ENCODE measurements around the gene ST8SIA6. TPM values are rescaled to one million over a fixed set of nuclear protein-coding genes. Genes with fewer than 3 reads are reported as not detected.

ST8SIA6 gene
- total and polyA plus RNA-seq, 10 of the 15 experiments (the other 5 are each of a cell fraction or from before 2014, with no cell fraction given), result 0.22 TPM; not detected in 9

GRCh38 chr10:17479822-17480221 lies 25.4 kb upstream of the ST8SIA6 start (continued):
- TF ChIP-seq FOXM1 (IDR thresholded peaks at IDR 0.05; ENCODE audit: low read depth, low read length), result no peak
- TF ChIP-seq CHD2 (IDR thresholded peaks at IDR 0.05; ENCODE audit: borderline replicate concordance, low read depth, low read length), result no peak
- TF ChIP-seq USF1 (IDR thresholded peaks at IDR 0.05; ENCODE audit: borderline replicate concordance, extremely low read length, insufficient read depth, low read depth, low read length), result no peak
- TF ChIP-seq, protein P1, sequence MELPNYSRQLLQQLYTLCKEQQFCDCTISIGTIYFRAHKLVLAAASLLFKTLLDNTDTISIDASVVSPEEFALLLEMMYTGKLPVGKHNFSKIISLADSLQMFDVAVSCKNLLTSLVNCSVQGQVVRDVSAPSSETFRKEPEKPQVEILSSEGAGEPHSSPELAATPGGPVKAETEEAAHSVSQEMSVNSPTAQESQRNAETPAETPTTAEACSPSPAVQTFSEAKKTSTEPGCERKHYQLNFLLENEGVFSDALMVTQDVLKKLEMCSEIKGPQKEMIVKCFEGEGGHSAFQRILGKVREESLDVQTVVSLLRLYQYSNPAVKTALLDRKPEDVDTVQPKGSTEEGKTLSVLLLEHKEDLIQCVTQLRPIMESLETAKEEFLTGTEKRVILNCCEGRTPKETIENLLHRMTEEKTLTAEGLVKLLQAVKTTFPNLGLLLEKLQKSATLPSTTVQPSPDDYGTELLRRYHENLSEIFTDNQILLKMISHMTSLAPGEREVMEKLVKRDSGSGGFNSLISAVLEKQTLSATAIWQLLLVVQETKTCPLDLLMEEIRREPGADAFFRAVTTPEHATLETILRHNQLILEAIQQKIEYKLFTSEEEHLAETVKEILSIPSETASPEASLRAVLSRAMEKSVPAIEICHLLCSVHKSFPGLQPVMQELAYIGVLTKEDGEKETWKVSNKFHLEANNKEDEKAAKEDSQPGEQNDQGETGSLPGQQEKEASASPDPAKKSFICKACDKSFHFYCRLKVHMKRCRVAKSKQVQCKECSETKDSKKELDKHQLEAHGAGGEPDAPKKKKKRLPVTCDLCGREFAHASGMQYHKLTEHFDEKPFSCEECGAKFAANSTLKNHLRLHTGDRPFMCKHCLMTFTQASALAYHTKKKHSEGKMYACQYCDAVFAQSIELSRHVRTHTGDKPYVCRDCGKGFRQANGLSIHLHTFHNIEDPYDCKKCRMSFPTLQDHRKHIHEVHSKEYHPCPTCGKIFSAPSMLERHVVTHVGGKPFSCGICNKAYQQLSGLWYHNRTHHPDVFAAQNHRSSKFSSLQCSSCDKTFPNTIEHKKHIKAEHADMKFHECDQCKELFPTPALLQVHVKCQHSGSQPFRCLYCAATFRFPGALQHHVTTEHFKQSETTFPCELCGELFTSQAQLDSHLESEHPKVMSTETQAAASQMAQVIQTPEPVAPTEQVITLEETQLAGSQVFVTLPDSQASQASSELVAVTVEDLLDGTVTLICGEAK (IDR thresholded peaks at IDR 0.05; ENCODE audit: borderline replicate concordance), result no peak
- no peak for TF ChIP-seq KAT2A (conservative IDR thresholded peaks at IDR 0.05; ENCODE audit: control insufficient read depth, low read depth, low read length)
- TF ChIP-seq CBX5 (IDR thresholded peaks at IDR 0.05; ENCODE audit: low read depth), result no peak
- TF ChIP-seq ZNF592 (IDR thresholded peaks at IDR 0.05), result no peak
- no peak for TF ChIP-seq ZNF384 (IDR thresholded peaks at IDR 0.05; ENCODE audit: borderline replicate concordance, low read depth, low read length)
- TF ChIP-seq YBX1 (IDR thresholded peaks at IDR 0.05), result no peak
- TF ChIP-seq POLR2A (IDR thresholded peaks at IDR 0.05; ENCODE audit: low read depth, low read length), result no peak
- TF ChIP-seq IKZF2 (IDR thresholded peaks at IDR 0.05), result peak; percentile 74 to 85; a peak in 2 of 4 replicates
- no peak for TF ChIP-seq SRF (IDR thresholded peaks at IDR 0.05; ENCODE audit: low read depth in 2 of 2, low read length in 2 of 2)

All from GM12878 (cell line).